ENCODE measurements around the gene AKR1B1. TPM values are rescaled to one million over a fixed set of nuclear protein-coding genes. Genes with fewer than 3 reads are reported as not detected.

Gene AKR1B1
- total and polyA plus RNA-seq, 2 of the 13 experiments (the other 11 are each of a cell fraction or from before 2014, with no cell fraction given): 89.9 to 133 TPM

DNA sequence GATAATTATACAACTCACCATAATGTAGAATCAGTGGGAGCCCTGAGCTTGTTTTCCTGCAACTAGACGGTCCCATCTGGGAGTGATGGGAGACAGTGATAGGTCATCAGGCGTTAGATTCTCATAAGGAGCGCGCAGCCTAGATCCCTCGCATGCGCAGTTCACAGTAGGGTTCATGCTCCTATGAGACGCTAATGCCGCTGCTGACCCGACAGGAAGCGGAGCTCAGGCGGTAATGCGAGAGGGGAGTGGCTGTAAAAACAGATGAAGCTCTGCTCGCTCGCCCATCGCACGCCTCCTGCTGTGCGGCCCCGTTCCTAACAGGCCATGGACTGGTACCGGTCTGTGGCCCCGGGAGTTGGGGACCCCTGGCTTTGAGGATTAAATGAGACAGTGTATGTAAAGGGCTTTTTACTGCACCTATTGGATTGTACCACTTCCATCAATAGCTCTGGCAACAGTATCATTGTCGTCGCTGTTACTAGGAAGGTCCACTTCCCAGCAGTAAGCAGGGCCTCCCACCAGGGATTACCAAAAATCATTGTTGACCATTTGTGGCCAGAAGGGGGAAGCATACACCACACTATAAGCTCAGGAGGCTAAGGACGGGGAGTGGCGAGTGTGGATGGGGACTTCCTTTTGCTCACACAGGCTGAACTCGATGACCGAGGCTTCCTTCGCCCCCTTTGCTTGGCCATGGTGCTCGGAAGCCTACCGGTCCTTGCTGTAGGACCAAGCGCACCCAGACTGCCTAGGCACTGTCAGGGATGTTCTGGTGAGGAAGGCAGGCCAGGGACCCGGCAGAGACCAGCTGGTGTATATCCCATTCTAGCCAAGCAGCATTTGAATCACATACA, 26.4 kb downstream of the AKR1B1 start (continued):
- TF ChIP-seq, protein P1, sequence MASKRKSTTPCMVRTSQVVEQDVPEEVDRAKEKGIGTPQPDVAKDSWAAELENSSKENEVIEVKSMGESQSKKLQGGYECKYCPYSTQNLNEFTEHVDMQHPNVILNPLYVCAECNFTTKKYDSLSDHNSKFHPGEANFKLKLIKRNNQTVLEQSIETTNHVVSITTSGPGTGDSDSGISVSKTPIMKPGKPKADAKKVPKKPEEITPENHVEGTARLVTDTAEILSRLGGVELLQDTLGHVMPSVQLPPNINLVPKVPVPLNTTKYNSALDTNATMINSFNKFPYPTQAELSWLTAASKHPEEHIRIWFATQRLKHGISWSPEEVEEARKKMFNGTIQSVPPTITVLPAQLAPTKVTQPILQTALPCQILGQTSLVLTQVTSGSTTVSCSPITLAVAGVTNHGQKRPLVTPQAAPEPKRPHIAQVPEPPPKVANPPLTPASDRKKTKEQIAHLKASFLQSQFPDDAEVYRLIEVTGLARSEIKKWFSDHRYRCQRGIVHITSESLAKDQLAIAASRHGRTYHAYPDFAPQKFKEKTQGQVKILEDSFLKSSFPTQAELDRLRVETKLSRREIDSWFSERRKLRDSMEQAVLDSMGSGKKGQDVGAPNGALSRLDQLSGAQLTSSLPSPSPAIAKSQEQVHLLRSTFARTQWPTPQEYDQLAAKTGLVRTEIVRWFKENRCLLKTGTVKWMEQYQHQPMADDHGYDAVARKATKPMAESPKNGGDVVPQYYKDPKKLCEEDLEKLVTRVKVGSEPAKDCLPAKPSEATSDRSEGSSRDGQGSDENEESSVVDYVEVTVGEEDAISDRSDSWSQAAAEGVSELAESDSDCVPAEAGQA (IDR thresholded peaks at IDR 0.05; ENCODE audit: low read depth): 0 out of 2 replicates have a peak, but pooled peaks have one; percentile 19
- TF ChIP-seq, protein P1 (CRISPR knock-in tag; IDR thresholded peaks at IDR 0.05; ENCODE audit: borderline replicate concordance): no peak
- TF ChIP-seq ZNF777 (CRISPR knock-in tag; IDR thresholded peaks at IDR 0.05) (0 out of 2 replicates have a peak, but pooled peaks have one; percentile 43), GATAD2A (CRISPR knock-in tag; IDR thresholded peaks at IDR 0.05) (0 out of 2 replicates have a peak, but pooled peaks have one; percentile 30), RFXAP (CRISPR knock-in tag; IDR thresholded peaks at IDR 0.05; ENCODE audit: borderline replicate concordance) (0 out of 2 replicates have a peak, but pooled peaks have one; percentile 22), ESRRA (CRISPR knock-in tag; IDR thresholded peaks at IDR 0.05; ENCODE audit: low read depth) (0 out of 2 replicates have a peak, but pooled peaks have one; percentile 26), ZNF724P (CRISPR knock-in tag; IDR thresholded peaks at IDR 0.05; ENCODE audit: borderline replicate concordance) (peak; percentile 54; the same call in 1 of the 2 replicates), HNRNPLL (IDR thresholded peaks at IDR 0.05; ENCODE audit: low read depth, low read length, poor library complexity, severe bottlenecking) (peak; percentile 85), ZFX (CRISPR knock-in tag; IDR thresholded peaks at IDR 0.05; ENCODE audit: low read depth) (peak; percentile 48; the same call in 1 of the 2 replicates), NR2F2 (IDR thresholded peaks at IDR 0.05; ENCODE audit: borderline replicate concordance, low read depth) (no peak), DNMT3B (CRISPR knock-in tag; conservative IDR thresholded peaks at IDR 0.05) (0 out of 2 replicates have a peak, but pooled peaks have one; percentile 45), ZNF563 (CRISPR knock-in tag; IDR thresholded peaks at IDR 0.05) (peak; percentile 38; the same call in 1 of the 2 replicates), ZNF121 (CRISPR knock-in tag; IDR thresholded peaks at IDR 0.05) (peak; percentile 7; the same call in 1 of the 2 replicates), SP140L (CRISPR knock-in tag; IDR thresholded peaks at IDR 0.05; ENCODE audit: borderline replicate concordance) (no peak)
- TF ChIP-seq, protein P2, sequence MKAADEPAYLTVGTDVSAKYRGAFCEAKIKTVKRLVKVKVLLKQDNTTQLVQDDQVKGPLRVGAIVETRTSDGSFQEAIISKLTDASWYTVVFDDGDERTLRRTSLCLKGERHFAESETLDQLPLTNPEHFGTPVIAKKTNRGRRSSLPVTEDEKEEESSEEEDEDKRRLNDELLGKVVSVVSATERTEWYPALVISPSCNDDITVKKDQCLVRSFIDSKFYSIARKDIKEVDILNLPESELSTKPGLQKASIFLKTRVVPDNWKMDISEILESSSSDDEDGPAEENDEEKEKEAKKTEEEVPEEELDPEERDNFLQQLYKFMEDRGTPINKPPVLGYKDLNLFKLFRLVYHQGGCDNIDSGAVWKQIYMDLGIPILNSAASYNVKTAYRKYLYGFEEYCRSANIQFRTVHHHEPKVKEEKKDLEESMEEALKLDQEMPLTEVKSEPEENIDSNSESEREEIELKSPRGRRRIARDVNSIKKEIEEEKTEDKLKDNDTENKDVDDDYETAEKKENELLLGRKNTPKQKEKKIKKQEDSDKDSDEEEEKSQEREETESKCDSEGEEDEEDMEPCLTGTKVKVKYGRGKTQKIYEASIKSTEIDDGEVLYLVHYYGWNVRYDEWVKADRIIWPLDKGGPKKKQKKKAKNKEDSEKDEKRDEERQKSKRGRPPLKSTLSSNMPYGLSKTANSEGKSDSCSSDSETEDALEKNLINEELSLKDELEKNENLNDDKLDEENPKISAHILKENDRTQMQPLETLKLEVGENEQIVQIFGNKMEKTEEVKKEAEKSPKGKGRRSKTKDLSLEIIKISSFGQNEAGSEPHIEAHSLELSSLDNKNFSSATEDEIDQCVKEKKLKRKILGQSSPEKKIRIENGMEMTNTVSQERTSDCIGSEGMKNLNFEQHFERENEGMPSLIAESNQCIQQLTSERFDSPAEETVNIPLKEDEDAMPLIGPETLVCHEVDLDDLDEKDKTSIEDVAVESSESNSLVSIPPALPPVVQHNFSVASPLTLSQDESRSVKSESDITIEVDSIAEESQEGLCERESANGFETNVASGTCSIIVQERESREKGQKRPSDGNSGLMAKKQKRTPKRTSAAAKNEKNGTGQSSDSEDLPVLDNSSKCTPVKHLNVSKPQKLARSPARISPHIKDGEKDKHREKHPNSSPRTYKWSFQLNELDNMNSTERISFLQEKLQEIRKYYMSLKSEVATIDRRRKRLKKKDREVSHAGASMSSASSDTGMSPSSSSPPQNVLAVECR (CRISPR knock-in tag; IDR thresholded peaks at IDR 0.05; ENCODE audit: borderline replicate concordance): peak; percentile 71; the same call in 1 of the 2 replicates
- TF ChIP-seq, protein P3, sequence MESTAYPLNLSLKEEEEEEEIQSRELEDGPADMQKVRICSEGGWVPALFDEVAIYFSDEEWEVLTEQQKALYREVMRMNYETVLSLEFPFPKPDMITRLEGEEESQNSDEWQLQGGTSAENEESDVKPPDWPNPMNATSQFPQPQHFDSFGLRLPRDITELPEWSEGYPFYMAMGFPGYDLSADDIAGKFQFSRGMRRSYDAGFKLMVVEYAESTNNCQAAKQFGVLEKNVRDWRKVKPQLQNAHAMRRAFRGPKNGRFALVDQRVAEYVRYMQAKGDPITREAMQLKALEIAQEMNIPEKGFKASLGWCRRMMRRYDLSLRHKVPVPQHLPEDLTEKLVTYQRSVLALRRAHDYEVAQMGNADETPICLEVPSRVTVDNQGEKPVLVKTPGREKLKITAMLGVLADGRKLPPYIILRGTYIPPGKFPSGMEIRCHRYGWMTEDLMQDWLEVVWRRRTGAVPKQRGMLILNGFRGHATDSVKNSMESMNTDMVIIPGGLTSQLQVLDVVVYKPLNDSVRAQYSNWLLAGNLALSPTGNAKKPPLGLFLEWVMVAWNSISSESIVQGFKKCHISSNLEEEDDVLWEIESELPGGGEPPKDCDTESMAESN (CRISPR knock-in tag; conservative IDR thresholded peaks at IDR 0.05): 0 out of 2 replicates have a peak, but pooled peaks have one; percentile 23

Data from HepG2 (cell line).